ENCODE measurements around the gene MBOAT1.
"Not testable (repeated sequence)": the region's sequence is repeated elsewhere in the genome, so short reads cannot be mapped to it uniquely, and the experiment has no call there.

MBOAT1 gene

DNA sequence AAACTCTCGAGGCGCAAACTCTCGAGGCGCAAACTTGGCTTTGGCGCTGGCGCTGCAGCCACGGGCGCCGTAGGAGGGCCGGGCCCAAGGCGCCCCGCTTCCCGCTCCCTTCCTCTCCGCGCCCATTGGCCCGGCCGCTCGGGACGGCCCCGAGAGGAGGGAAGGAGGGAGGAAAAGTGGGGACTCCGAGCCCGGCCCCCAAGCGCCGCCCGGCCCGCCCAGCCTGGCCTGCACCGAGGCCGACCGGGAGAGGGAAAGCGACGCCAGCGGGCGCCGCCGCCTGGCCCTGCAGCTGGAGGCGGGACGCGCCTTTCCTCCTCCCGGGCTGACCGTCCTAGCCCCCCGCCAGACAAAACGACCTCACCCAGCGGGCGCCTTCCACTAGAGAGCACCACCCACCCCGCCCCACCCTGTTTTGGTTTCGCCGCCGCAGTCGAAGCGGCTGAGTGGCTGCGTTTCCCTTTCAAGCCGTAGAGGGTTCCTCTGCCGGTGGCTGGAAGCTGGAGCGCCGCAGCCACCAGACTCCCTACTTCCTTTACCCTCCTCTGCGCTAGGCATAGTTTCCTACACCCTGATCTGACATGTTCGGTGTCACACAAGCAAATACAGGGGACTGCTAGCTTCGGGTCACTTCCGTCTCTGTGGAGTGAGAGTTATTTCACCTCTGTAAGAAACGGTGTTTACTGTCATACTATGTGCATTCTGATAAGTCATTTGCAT is at the start of gene MBOAT1:
Gene MBOAT1 (minus strand): TSS at position 78 of the 720 bp plus-strand sequence. CDS start 235 bp downstream, outside the sequence.
- ATAC-seq (ENCODE audit: low read depth) = peak; percentile 78
- Mint-ChIP-seq H3K36me3 (no peaks in the 10 kb centered on the region), H3K27ac (peak within 1 kb of the TSS; percentile 78), H3K4me1 (peaks cover 18% of the 10 kb centered on the region), H3K27me3 (peaks cover 2% of the 10 kb centered on the region), H3K9me3 (no peaks in the 10 kb centered on the region), H3K4me3 (peak within 1 kb of the TSS; percentile 94)
- peak in 1 of 2 donors; percentile 11 for DNase-seq (ENCODE audit: low spot score in 2 of 2)

- no peak overlapping the region for H3K4me3 Mint-ChIP-seq
- H3K4me1 Mint-ChIP-seq = no peaks in the 10 kb centered on the region
- peaks cover 6% of the 10 kb centered on the region for H3K27me3 Mint-ChIP-seq
- no peak overlapping the region for H3K27ac Mint-ChIP-seq
- H3K9me3 Mint-ChIP-seq = peaks cover 2% of the 10 kb centered on the region
- no peak for DNase-seq (ENCODE audit: low spot score in 2 of 2)
- ATAC-seq (ENCODE audit: low read depth) = no peak
- H3K36me3 Mint-ChIP-seq = peaks cover 2% of the 10 kb centered on the region
Observed at GRCh38 chr6:20261685-20262084, 49.4 kb upstream of the MBOAT1 start.

- ATAC-seq (ENCODE audit: low read depth) (no peak), DNase-seq (ENCODE audit: low spot score in 2 of 2) (no peak)
- H3K27ac Mint-ChIP-seq = no peak overlapping the region
- peaks cover 2% of the 10 kb centered on the region for H3K36me3 Mint-ChIP-seq
- H3K27me3 Mint-ChIP-seq = peaks cover 6% of the 10 kb centered on the region
- H3K4me1 Mint-ChIP-seq = no peaks in the 10 kb centered on the region
- no peak overlapping the region for H3K4me3 Mint-ChIP-seq
- H3K9me3 Mint-ChIP-seq = peaks cover 2% of the 10 kb centered on the region
Observed at GRCh38 chr6:20260360-20260759, 48.1 kb upstream of the MBOAT1 start.

GRCh38 chr6:20259316-20260049 is 47.2 kb upstream of the MBOAT1 start:
- Mint-ChIP-seq H3K27ac (no peak overlapping the region), H3K36me3 (peaks cover 2% of the 10 kb centered on the region), H3K27me3 (peaks cover 7% of the 10 kb centered on the region), H3K9me3 (peaks cover 2% of the 10 kb centered on the region), H3K4me3 (no peak overlapping the region), H3K4me1 (no peaks in the 10 kb centered on the region)
- DNase-seq (ENCODE audit: low spot score in 2 of 2) = no peak
- ATAC-seq (ENCODE audit: low read depth) = no peak

DNA sequence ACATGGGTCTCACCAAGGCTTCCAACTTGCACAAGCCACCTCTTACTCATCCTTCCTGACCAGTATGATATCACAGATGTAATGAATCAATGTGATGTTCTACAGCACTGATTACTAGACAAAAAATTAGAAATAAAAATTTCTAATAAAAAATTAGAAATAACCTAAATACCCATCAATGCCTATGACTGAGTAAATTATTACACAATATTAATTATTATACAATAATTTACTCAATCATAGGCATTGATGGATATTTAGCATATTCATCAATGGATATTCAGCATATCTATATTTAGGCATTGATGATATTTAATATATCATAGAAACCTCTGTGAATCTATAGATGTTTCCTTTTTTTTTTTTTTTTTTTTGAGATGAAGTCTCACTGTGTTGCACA is 43.2 kb upstream of the MBOAT1 start:
- H3K36me3 Mint-ChIP-seq = no peaks in the 10 kb centered on the region
- H3K4me1 Mint-ChIP-seq = no peaks in the 10 kb centered on the region
- H3K27ac Mint-ChIP-seq = no peak overlapping the region
- no peak for ATAC-seq (ENCODE audit: low read depth)
- H3K4me3 Mint-ChIP-seq = no peak overlapping the region
- peaks cover 6% of the 10 kb centered on the region for H3K27me3 Mint-ChIP-seq
- DNase-seq (ENCODE audit: low spot score in 2 of 2) = no peak
- no peaks in the 10 kb centered on the region for H3K9me3 Mint-ChIP-seq

GRCh38 chr6:20254295-20254694 is 42.0 kb upstream of the MBOAT1 start:
- ATAC-seq (ENCODE audit: low read depth) = no peak
- no peak for DNase-seq (ENCODE audit: low spot score in 2 of 2)
- Mint-ChIP-seq H3K9me3 (no peaks in the 10 kb centered on the region), H3K27me3 (peaks cover 6% of the 10 kb centered on the region), H3K4me1 (no peaks in the 10 kb centered on the region), H3K4me3 (no peak overlapping the region), H3K27ac (no peak overlapping the region), H3K36me3 (no peaks in the 10 kb centered on the region)

DNA sequence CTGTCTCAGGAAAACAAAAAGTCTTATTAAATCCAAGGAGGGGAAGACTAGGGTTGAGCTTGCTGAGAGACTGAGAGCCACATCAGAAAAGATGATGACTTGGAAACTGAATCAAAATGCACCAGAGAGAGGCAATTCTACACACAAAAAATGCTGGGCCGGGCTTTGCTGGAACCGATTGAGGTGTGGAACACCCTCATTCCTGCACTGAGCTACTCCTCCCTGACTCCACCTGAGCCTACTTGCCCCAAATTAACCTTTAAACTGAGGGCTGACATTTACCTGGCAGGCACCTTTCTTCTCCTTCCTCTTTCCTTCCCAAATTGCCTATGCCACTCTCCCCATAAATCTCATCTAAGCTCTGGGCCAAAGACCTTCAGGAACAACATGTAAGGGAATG is 40.8 kb upstream of the MBOAT1 start:
- Mint-ChIP-seq H3K36me3 (no peaks in the 10 kb centered on the region), H3K4me1 (no peaks in the 10 kb centered on the region), H3K27me3 (peaks cover 4% of the 10 kb centered on the region), H3K9me3 (no peaks in the 10 kb centered on the region), H3K4me3 (no peak overlapping the region), H3K27ac (no peak overlapping the region)
- ATAC-seq (ENCODE audit: low read depth) (no peak), DNase-seq (ENCODE audit: low spot score in 2 of 2) (no peak)

- DNase-seq (ENCODE audit: low spot score in 2 of 2) = no peak
- H3K27ac Mint-ChIP-seq = no peak overlapping the region
- H3K9me3 Mint-ChIP-seq = no peaks in the 10 kb centered on the region
- no peak overlapping the region for H3K4me3 Mint-ChIP-seq
- H3K36me3 Mint-ChIP-seq = no peaks in the 10 kb centered on the region
- H3K4me1 Mint-ChIP-seq = no peaks in the 10 kb centered on the region
- no peak for ATAC-seq (ENCODE audit: low read depth)
- H3K27me3 Mint-ChIP-seq = peaks cover 4% of the 10 kb centered on the region
Observed at GRCh38 chr6:20252311-20252710, 40.0 kb upstream of the MBOAT1 start.

DNA sequence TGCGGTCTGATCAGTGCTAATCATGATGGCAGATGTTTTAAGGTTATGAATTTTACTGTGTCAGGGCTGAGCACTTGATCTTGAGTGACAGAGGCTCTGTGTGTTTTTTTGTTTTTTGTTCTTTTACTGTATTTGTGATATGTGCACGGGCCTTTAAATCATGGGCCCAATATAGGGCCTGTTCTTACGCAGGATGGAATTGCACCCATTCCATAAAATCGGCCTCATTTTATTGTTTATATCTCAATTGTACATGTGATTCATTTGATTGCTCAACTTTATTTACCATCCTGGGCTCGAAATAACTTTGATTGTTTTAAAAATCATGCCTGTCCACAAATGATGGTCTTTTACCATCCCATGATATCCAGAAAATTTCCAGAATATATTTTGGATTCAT is 39.3 kb upstream of the MBOAT1 start:
- Mint-ChIP-seq H3K27ac (no peak overlapping the region), H3K4me3 (no peak overlapping the region), H3K4me1 (no peaks in the 10 kb centered on the region), H3K36me3 (no peaks in the 10 kb centered on the region), H3K9me3 (no peaks in the 10 kb centered on the region), H3K27me3 (peaks cover 4% of the 10 kb centered on the region)
- ATAC-seq (ENCODE audit: low read depth) = no peak
- DNase-seq (ENCODE audit: low spot score in 2 of 2) = no peak

GRCh38 chr6:20246125-20246524 is 33.9 kb upstream of the MBOAT1 start:
- no peak overlapping the region for H3K27ac Mint-ChIP-seq
- ATAC-seq (ENCODE audit: low read depth) (no peak), DNase-seq (ENCODE audit: low spot score in 2 of 2) (no peak)
- H3K4me3 Mint-ChIP-seq = no peak overlapping the region
- peaks cover 1% of the 10 kb centered on the region for H3K9me3 Mint-ChIP-seq
- no peaks in the 10 kb centered on the region for H3K27me3 Mint-ChIP-seq
- no peaks in the 10 kb centered on the region for H3K36me3 Mint-ChIP-seq
- H3K4me1 Mint-ChIP-seq = no peaks in the 10 kb centered on the region

- H3K27me3 Mint-ChIP-seq; H3K4me1 Mint-ChIP-seq; ATAC-seq (ENCODE audit: low read depth); H3K9me3 Mint-ChIP-seq; H3K27ac Mint-ChIP-seq; H3K36me3 Mint-ChIP-seq; H3K4me3 Mint-ChIP-seq; DNase-seq (ENCODE audit: low spot score in 2 of 2): not testable (repeated sequence)
Observed at GRCh38 chr6:20244807-20245681, 32.8 kb upstream of the MBOAT1 start.

DNA sequence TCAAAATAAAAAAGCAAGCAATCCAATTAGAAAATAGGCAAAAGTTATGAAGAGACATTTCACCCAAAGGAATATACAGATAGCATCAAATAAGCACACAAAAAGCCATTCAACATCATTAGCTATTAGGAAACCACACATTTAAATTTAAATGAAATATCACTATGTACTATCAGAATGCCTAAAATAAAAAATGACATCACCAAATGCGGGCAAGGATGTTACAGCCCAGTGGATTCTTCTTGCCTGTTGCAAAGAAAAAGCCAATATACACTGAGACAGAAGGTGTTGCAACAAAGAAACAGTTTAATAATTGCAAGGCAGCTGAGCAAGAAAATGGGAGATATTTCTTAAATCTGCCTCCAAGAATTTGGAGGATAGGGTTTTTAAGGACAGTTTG is 31.0 kb upstream of the MBOAT1 start:
- no peaks in the 10 kb centered on the region for H3K4me1 Mint-ChIP-seq
- no peaks in the 10 kb centered on the region for H3K36me3 Mint-ChIP-seq
- no peaks in the 10 kb centered on the region for H3K27me3 Mint-ChIP-seq
- DNase-seq (ENCODE audit: low spot score in 2 of 2) (no peak), ATAC-seq (ENCODE audit: low read depth) (no peak)
- no peak overlapping the region for H3K4me3 Mint-ChIP-seq
- no peak overlapping the region for H3K27ac Mint-ChIP-seq
- H3K9me3 Mint-ChIP-seq = peaks cover 1% of the 10 kb centered on the region

- no peak overlapping the region for H3K4me3 Mint-ChIP-seq
- H3K27ac Mint-ChIP-seq = no peak overlapping the region
- DNase-seq (ENCODE audit: low spot score in 2 of 2) (no peak), ATAC-seq (ENCODE audit: low read depth) (no peak)
- no peaks in the 10 kb centered on the region for H3K27me3 Mint-ChIP-seq
- H3K36me3 Mint-ChIP-seq = no peaks in the 10 kb centered on the region
- H3K4me1 Mint-ChIP-seq = no peaks in the 10 kb centered on the region
- H3K9me3 Mint-ChIP-seq = peaks cover 1% of the 10 kb centered on the region
Observed at GRCh38 chr6:20242397-20242796, 30.1 kb upstream of the MBOAT1 start.

GRCh38 chr6:20241102-20241501 is 28.8 kb upstream of the MBOAT1 start:
- H3K36me3 Mint-ChIP-seq = no peaks in the 10 kb centered on the region
- H3K27me3 Mint-ChIP-seq = no peaks in the 10 kb centered on the region
- H3K27ac Mint-ChIP-seq = no peak overlapping the region
- no peak for DNase-seq (ENCODE audit: low spot score in 2 of 2)
- H3K4me1 Mint-ChIP-seq = no peaks in the 10 kb centered on the region
- H3K4me3 Mint-ChIP-seq = no peak overlapping the region
- H3K9me3 Mint-ChIP-seq = peaks cover 1% of the 10 kb centered on the region
- ATAC-seq (ENCODE audit: low read depth) = no peak
